Measurements from ENCODE around the gene CARS2. TPM values are rescaled to one million over a fixed set of nuclear protein-coding genes. Genes with fewer than 3 reads are reported as not detected.

The CARS2 gene
- total RNA-seq, 1 donor: 161 TPM

DNA sequence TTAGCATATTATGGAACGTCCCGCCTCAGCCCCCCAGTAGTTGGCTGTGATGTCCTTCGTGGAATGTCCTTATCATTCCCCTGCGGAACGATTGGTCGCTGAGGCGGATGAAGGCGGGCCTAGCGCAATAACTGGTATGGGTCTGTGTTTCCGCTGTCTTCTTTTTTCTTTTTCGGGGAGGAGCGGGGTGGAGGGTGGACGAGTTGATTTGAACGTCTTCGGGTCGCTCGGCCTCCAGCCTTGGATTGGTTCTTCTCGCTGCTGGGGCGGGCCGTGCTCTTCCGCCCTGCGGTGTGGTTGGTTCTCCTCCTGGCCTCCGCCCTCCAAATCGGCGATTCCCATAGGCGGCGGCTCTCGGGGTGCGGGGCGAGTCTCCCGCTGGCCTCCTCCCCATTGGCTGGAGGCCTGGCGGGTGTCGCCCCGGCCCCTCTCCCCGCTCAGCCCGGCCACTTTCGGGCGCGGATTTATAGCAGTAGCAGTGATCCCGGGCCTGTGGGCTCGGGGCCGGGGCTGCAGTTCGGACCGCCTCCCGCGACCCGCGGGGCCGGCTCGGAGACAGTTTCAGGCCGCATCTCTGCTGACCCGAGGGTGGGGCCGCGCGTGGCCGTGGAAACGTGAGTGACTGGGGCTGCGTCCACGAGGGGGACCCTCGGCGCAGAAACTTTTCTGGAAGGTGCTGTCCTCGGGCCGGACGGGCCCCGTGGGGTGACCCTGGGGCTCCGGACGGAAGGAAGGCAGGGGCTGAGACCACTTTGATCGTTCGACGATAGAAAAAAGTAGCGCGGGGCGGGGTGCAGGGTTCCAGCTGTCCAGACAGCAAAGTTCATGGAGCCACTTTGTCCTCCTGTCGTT is 9.7 kb upstream of the CARS2 start:
- Histone ChIP-seq H3K79me2 (ENCODE audit: insufficient read depth, low read length) (peaks cover 55% of the 10 kb centered on the region), H3K36me3 (ENCODE audit: insufficient read depth, low read length) (peaks cover 9% of the 10 kb centered on the region), H3K4me2 (ENCODE audit: insufficient read depth, low read length) (peak overlapping the region; percentile 99), H3K9me3 (ENCODE audit: low read depth, low read length) (no peaks in the 10 kb centered on the region), H3K27me3 (ENCODE audit: insufficient read depth, low read length) (no peaks in the 10 kb centered on the region), H4K20me1 (ENCODE audit: insufficient read depth, low read length) (peaks cover 18% of the 10 kb centered on the region), H3K4me3 (ENCODE audit: insufficient read depth, low read length) (peak overlapping the region; percentile 98), H3K27ac (ENCODE audit: low read depth, low read length) (peak overlapping the region; percentile 79), H3K4me1 (ENCODE audit: insufficient read depth, low read length) (peaks cover 20% of the 10 kb centered on the region), H2AFZ (ENCODE audit: low read length) (peak overlapping the region; percentile 91)
- TF ChIP-seq, protein P1, sequence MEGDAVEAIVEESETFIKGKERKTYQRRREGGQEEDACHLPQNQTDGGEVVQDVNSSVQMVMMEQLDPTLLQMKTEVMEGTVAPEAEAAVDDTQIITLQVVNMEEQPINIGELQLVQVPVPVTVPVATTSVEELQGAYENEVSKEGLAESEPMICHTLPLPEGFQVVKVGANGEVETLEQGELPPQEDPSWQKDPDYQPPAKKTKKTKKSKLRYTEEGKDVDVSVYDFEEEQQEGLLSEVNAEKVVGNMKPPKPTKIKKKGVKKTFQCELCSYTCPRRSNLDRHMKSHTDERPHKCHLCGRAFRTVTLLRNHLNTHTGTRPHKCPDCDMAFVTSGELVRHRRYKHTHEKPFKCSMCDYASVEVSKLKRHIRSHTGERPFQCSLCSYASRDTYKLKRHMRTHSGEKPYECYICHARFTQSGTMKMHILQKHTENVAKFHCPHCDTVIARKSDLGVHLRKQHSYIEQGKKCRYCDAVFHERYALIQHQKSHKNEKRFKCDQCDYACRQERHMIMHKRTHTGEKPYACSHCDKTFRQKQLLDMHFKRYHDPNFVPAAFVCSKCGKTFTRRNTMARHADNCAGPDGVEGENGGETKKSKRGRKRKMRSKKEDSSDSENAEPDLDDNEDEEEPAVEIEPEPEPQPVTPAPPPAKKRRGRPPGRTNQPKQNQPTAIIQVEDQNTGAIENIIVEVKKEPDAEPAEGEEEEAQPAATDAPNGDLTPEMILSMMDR (IDR thresholded peaks at IDR 0.05; ENCODE audit: extremely low read depth, low read depth, low read length): no peak
- DNase-seq (ENCODE audit: insufficient read length, low spot score, missing footprints): peak; percentile 99

DNA sequence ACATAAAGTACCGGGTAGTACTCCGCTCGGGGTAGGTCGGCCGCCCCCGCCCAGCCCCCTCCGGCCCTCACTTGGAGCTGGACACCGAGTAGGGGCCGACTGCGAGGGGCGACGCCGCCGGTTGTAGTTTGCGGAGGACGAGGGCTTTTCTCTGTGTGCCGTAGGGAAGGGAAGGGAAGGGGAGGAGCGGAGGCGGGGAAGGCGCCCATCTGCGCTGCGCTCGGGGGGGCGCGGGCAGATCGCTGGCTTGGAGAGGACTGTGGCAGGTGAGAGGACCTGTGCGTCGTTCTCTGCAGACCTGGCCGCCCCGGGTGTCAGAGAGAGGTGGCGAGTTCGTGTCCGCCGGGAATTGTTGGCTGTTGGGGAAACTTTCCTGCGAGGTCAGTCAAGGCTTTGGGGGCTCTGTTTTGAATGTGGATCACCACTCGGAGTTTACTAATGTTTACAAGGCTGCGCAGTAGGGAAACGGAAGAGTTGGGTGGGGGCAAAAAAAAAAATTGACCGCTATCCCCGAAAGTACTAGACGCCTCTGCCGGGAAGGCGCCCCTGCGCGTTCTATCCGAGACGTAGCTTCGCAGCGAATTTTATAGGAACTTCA is 9.0 kb upstream of the CARS2 start:
- Histone ChIP-seq H3K4me1 (ENCODE audit: insufficient read depth, low read length) (peaks cover 20% of the 10 kb centered on the region), H3K9me3 (ENCODE audit: low read depth, low read length) (no peaks in the 10 kb centered on the region), H3K27ac (ENCODE audit: low read depth, low read length) (peak overlapping the region; percentile 79), H4K20me1 (ENCODE audit: insufficient read depth, low read length) (peaks cover 18% of the 10 kb centered on the region), H3K27me3 (ENCODE audit: insufficient read depth, low read length) (no peaks in the 10 kb centered on the region), H2AFZ (ENCODE audit: low read length) (no peak overlapping the region), H3K4me2 (ENCODE audit: insufficient read depth, low read length) (peak overlapping the region; percentile 99), H3K36me3 (ENCODE audit: insufficient read depth, low read length) (peaks cover 8% of the 10 kb centered on the region), H3K79me2 (ENCODE audit: insufficient read depth, low read length) (peaks cover 51% of the 10 kb centered on the region), H3K4me3 (ENCODE audit: insufficient read depth, low read length) (peak overlapping the region; percentile 98)
- DNase-seq (ENCODE audit: insufficient read length, low spot score, missing footprints): no peak
- TF ChIP-seq, protein P1 (IDR thresholded peaks at IDR 0.05; ENCODE audit: extremely low read depth, low read depth, low read length): no peak

DNA sequence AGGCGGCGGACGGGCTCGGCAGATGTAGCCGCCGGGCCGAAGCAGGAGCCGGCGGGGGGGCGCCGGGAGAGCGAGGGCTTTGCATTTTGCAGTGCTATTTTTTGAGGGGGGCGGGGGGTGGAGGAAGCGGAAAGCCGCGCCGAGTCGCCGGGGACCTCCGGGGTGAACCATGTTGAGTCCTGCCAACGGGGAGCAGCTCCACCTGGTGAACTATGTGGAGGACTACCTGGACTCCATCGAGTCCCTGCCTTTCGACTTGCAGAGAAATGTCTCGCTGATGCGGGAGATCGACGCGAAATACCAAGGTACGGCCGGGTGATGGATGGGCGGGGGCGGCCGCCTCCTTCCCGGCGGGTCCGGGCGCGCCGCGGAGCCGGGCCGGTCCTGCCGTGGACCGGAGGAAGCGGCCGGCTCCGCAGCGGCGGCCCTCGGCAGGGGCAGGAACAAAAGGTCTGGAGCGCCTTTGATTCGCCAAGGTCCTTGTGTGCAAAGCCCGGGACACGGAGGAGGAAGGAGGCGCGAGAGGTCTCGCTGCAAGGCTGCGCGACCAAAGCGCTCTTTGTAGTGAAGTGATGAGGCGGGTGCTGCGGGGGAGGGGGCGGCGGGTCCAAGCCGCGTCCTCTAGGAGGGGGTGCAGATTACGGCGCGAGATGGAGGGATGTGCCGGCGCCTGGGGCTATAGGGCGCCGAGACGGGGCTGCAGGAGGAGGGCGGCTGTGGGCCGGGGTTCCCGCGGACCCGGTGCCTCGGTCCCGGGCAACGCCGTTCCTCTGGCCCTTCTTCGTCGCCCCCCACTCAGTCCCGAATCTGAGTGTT is 8.3 kb upstream of the CARS2 start:
- H3K79me2 ChIP-seq (ENCODE audit: insufficient read depth, low read length): peaks cover 45% of the 10 kb centered on the region
- peak overlapping the region; percentile 78 for H2AFZ ChIP-seq (ENCODE audit: low read length)
- H3K9me3 ChIP-seq (ENCODE audit: low read depth, low read length): no peaks in the 10 kb centered on the region
- peaks cover 3% of the 10 kb centered on the region for H3K36me3 ChIP-seq (ENCODE audit: insufficient read depth, low read length)
- peaks cover 20% of the 10 kb centered on the region for H3K4me1 ChIP-seq (ENCODE audit: insufficient read depth, low read length)
- H3K27ac ChIP-seq (ENCODE audit: low read depth, low read length): peak overlapping the region; percentile 79
- TF ChIP-seq, protein P1 (IDR thresholded peaks at IDR 0.05; ENCODE audit: extremely low read depth, low read depth, low read length): no peak
- peak; percentile 86 for DNase-seq (ENCODE audit: insufficient read length, low spot score, missing footprints)
- H3K4me2 ChIP-seq (ENCODE audit: insufficient read depth, low read length): peak overlapping the region; percentile 99
- H4K20me1 ChIP-seq (ENCODE audit: insufficient read depth, low read length): peaks cover 14% of the 10 kb centered on the region
- H3K27me3 ChIP-seq (ENCODE audit: insufficient read depth, low read length): no peaks in the 10 kb centered on the region
- peak overlapping the region; percentile 98 for H3K4me3 ChIP-seq (ENCODE audit: insufficient read depth, low read length)

Measured in osteoblast (primary cell).